IMR-90 (cell line): ENCODE measurements around the gene NAA80. TPM values are rescaled to one million over a fixed set of nuclear protein-coding genes. Genes with fewer than 3 reads are reported as not detected.

ENCODE experiments used
- ATAC-seq: fragments of 200-7000 bp; cut with Tn5 transposase; 2 replicates; pipeline ENCODE4 v1.9.1; 2020; ENCODE audit warnings: low read depth, mild to moderate bottlenecking, moderate library complexity
- BruUV-seq: library from RNA; stranded (reverse); fragments of 400-500 nt; replicated peaks from 2 replicates; lab custom pipeline; 2021; lab: Mats Ljungman, UMichigan
- CTCF ChIA-PET: fragments of 300-600 bp; formaldehyde crosslinking; extraction: SDS; loops from one replicate; lab custom pipeline; 2021; ENCODE audit warnings: antibody characterized with exemption; lab: Yijun Ruan, JAX
- POLR2A ChIA-PET: fragments of 300-600 bp; sonication (Branson Sonifier 250); formaldehyde crosslinking; loops from one replicate; lab custom pipeline; 2022; ENCODE audit warnings: antibody characterized with exemption; ENCODE audit not compliant: unreplicated experiment; lab: Charles Lee
- DNase-seq: peaks from one replicate; pipeline ENCODE4 v3.0.0; 2013
- H2AFZ ChIP-seq: replicated peaks from 2 replicates; pipeline ENCODE3; 2013; ENCODE audit warnings: low read length, mild to moderate bottlenecking; ENCODE audit not compliant: poor library complexity
- H2AK5ac ChIP-seq: 2 replicates; pipeline ENCODE4 v1.6.1; 2013; ENCODE audit warnings: low read depth, low read length, inconsistent platforms
- H2AK9ac ChIP-seq: replicated peaks from 2 replicates; pipeline ENCODE3; 2013; ENCODE audit warnings: mild to moderate bottlenecking, low read depth, low read length, moderate library complexity; ENCODE audit not compliant: poor library complexity
- H2BK120ac ChIP-seq: 2 replicates; pipeline ENCODE4 v1.6.1; 2013; ENCODE audit warnings: low read depth, low read length, inconsistent platforms
- H2BK15ac ChIP-seq: 3 replicates; pipeline ENCODE4 v1.6.1; 2013; ENCODE audit warnings: low read depth, low read length, inconsistent platforms
- H2BK20ac ChIP-seq: 2 replicates; pipeline ENCODE4 v1.6.1; 2013; ENCODE audit warnings: low read depth, mild to moderate bottlenecking, inconsistent platforms, low read length, moderate library complexity
- H2BK5ac ChIP-seq: 2 replicates; pipeline ENCODE4 v1.6.1; 2013; ENCODE audit warnings: mild to moderate bottlenecking, low read depth, low read length, inconsistent platforms; ENCODE audit not compliant: poor library complexity, severe bottlenecking
- H3K14ac ChIP-seq: replicated peaks from 2 replicates; pipeline ENCODE4 v1.6.1; 2013; ENCODE audit warnings: low read depth, low read length, inconsistent platforms
- H3K18ac ChIP-seq: 2 replicates; pipeline ENCODE4 v1.6.1; 2013; ENCODE audit warnings: low read depth, low read length, control low read depth
- H3K23ac ChIP-seq: 2 replicates; pipeline ENCODE4 v1.6.1; 2013; ENCODE audit warnings: low read depth, low read length, inconsistent platforms
- H3K27ac ChIP-seq: 2 replicates; pipeline ENCODE4 v1.5.1; 2013; ENCODE audit warnings: mild to moderate bottlenecking, control low read depth, low read length; ENCODE audit not compliant: insufficient read depth
- H3K27me3 ChIP-seq: 2 replicates; pipeline ENCODE4 v1.6.1; 2013; ENCODE audit warnings: low read length; ENCODE audit not compliant: control insufficient read depth, insufficient read depth
- H3K36me3 ChIP-seq: 2 replicates; pipeline ENCODE4 v1.6.1; 2013; ENCODE audit warnings: low read length, mixed read lengths; ENCODE audit not compliant: control insufficient read depth, insufficient read depth
- H3K4ac ChIP-seq: 2 replicates; pipeline ENCODE4 v1.6.1; 2013; ENCODE audit warnings: low read depth, low read length, inconsistent platforms
- H3K4me1 ChIP-seq: 2 replicates; pipeline ENCODE4 v1.6.1; 2013; ENCODE audit warnings: low read length, mixed read lengths; ENCODE audit not compliant: control insufficient read depth, insufficient read depth
- H3K4me2 ChIP-seq: 2 replicates; pipeline ENCODE4 v1.6.1; 2013; ENCODE audit warnings: low read depth, mild to moderate bottlenecking, control low read depth, low read length, moderate library complexity
- H3K4me3 ChIP-seq: 2 replicates; pipeline ENCODE4 v1.5.1; 2013; ENCODE audit warnings: low read depth, mild to moderate bottlenecking, control low read depth, low read length, moderate library complexity; ENCODE audit not compliant: insufficient read depth
- H3K56ac ChIP-seq: 2 replicates; pipeline ENCODE4 v1.6.1; 2013; ENCODE audit warnings: low read length, inconsistent platforms; ENCODE audit not compliant: insufficient read depth; ENCODE audit errors: extremely low read depth
- H3K79me1 ChIP-seq, 2 experiments: 2 replicates each; pipeline ENCODE4 v1.6.1; 2013; ENCODE audit warnings: low read length in 2 of 2, inconsistent platforms in 1 of 2, low read depth in 1 of 2
- H3K9ac ChIP-seq: 2 replicates; pipeline ENCODE4 v1.6.1; 2013; ENCODE audit warnings: low read depth, low read length, control low read depth
- H3K9me1 ChIP-seq: 2 replicates; pipeline ENCODE4 v1.6.1; 2013; ENCODE audit warnings: low read length, inconsistent platforms; ENCODE audit not compliant: insufficient read depth
- H3K9me3 ChIP-seq: 2 replicates; pipeline ENCODE4 v1.6.1; 2013; ENCODE audit warnings: low read length; ENCODE audit not compliant: control insufficient read depth, insufficient read depth
- H4K20me1 ChIP-seq: 2 replicates; pipeline ENCODE4 v1.6.1; 2013; ENCODE audit warnings: low read length, inconsistent platforms; ENCODE audit not compliant: insufficient read depth
- H4K5ac ChIP-seq: 2 replicates; pipeline ENCODE4 v1.6.1; 2013; ENCODE audit warnings: mild to moderate bottlenecking, low read depth, low read length, control low read depth
- H4K8ac ChIP-seq, 2 experiments: 2 replicates each; pipeline ENCODE4 v1.6.1; 2013; ENCODE audit warnings: low read depth in 2 of 2, low read length in 2 of 2, control low read depth in 1 of 2, inconsistent platforms in 1 of 2
- H4K91ac ChIP-seq: 2 replicates; pipeline ENCODE4 v1.6.1; 2013; ENCODE audit warnings: low read depth, low read length, inconsistent platforms; ENCODE audit not compliant: insufficient read depth
- CHD1 ChIP-seq: IDR thresholded peaks from 2 replicates; pipeline ENCODE4 v1.6.1; 2012; ENCODE audit warnings: low read depth, low read length, improper control_type of control experiment
- FOS ChIP-seq: fragments of 150-350 bp; IDR thresholded peaks from 2 replicates; pipeline ENCODE4 v1.6.1; 2016; ENCODE audit warnings: low read depth, low read length
- MAFK ChIP-seq: IDR thresholded peaks from 2 replicates; pipeline ENCODE4 v1.6.1; 2012; ENCODE audit warnings: low read depth, low read length, improper control_type of control experiment
- MAZ ChIP-seq: IDR thresholded peaks from 2 replicates; pipeline ENCODE4 v1.6.1; 2012; ENCODE audit warnings: low read depth, mild to moderate bottlenecking, low read length, improper control_type of control experiment, moderate library complexity, borderline replicate concordance
- MXI1 ChIP-seq: IDR thresholded peaks from 2 replicates; pipeline ENCODE4 v1.6.1; 2012; ENCODE audit warnings: low read depth, mild to moderate bottlenecking, low read length, moderate library complexity, borderline replicate concordance
- POLR2A ChIP-seq: IDR thresholded peaks from 2 replicates; pipeline ENCODE4 v1.6.1; 2012; ENCODE audit warnings: mild to moderate bottlenecking, low read depth, low read length
- RAD21 ChIP-seq: IDR thresholded peaks from 2 replicates; pipeline ENCODE4 v1.6.1; 2012; ENCODE audit warnings: low read length, improper control_type of control experiment
- RCOR1 ChIP-seq: IDR thresholded peaks from 2 replicates; pipeline ENCODE4 v1.6.1; 2012; ENCODE audit warnings: mild to moderate bottlenecking, low read length, improper control_type of control experiment; ENCODE audit not compliant: insufficient replicate concordance
- RFX5 ChIP-seq: IDR thresholded peaks from 2 replicates; pipeline ENCODE4 v1.8.0; 2012; ENCODE audit warnings: low read depth, mild to moderate bottlenecking, low read length, moderate library complexity
- SMC3 ChIP-seq: fragments of 150-350 bp; IDR thresholded peaks from 2 replicates; pipeline ENCODE4 v1.6.1; 2016; ENCODE audit warnings: low read depth, mild to moderate bottlenecking, antibody characterized with exemption, low read length, moderate library complexity
- WGBS, 2 experiments: methylation state at CpG; one replicate each; pipeline versions ENCODE4 v1.1.5 to v1.1.7; 2013; ENCODE audit warnings: missing lambda C conversion rate in 2 of 2; ENCODE audit not compliant: insufficient read length in 1 of 2; ENCODE audit errors: extremely low coverage in 2 of 2; 5-methylcytosine and 5-hydroxymethylcytosine counted together
- dilution Hi-C: fragments of 300-500 bp; cut with HindIII; formaldehyde crosslinking; loops from one replicate; pipeline ENCODE4 v1.14.3; 2018; ENCODE audit warnings: low sequenced_read_pairs; ENCODE audit not compliant: unreplicated experiment
- in situ Hi-C: fragments of 300-500 bp; cut with MboI; formaldehyde crosslinking; loops from 3 replicates; pipeline ENCODE4 v1.14.3; 2019; ENCODE audit warnings: low sequenced_read_pairs, inconsistent platforms, mixed read lengths
- intact Hi-C: fragments of 100-400 bp; cut with micrococcal nuclease; formaldehyde crosslinking; loops from 2 replicates; pipeline ENCODE4 v1.10.0; 2022
- polyA plus RNA-seq, 3 experiments: library from polyadenylated mRNA; depleted of rRNA; stranded (reverse); fragments of >200 nt; gene quantifications; 2 replicates each; pipeline ENCODE4 v1.2.3, GENCODE V29; 2012; ENCODE audit warnings: low replicate concordance in 1 of 3
- total RNA-seq: library from RNA; depleted of rRNA; stranded (reverse); fragments of >200 nt; gene quantifications from 2 replicates; pipeline ENCODE4 v1.2.3, GENCODE V29; 2012
- TF ChIP-seq, protein P1 (sequence below): fragments of 150-350 bp; IDR thresholded peaks from 2 replicates; pipeline ENCODE4 v1.6.1; 2017; ENCODE audit warnings: mild to moderate bottlenecking, antibody characterized with exemption, low read length, low read depth
- TF ChIP-seq, protein P2 (sequence below): fragments of 150-350 bp; IDR thresholded peaks from 2 replicates; pipeline ENCODE4 v1.6.1; 2016; ENCODE audit warnings: low read depth, mild to moderate bottlenecking, low read length, moderate library complexity, borderline replicate concordance

NAA80 gene
- total and polyA plus RNA-seq, 2 of the 4 experiments (the other 2 are of a cell fraction): 5.0 to 14.4 TPM

DNA sequence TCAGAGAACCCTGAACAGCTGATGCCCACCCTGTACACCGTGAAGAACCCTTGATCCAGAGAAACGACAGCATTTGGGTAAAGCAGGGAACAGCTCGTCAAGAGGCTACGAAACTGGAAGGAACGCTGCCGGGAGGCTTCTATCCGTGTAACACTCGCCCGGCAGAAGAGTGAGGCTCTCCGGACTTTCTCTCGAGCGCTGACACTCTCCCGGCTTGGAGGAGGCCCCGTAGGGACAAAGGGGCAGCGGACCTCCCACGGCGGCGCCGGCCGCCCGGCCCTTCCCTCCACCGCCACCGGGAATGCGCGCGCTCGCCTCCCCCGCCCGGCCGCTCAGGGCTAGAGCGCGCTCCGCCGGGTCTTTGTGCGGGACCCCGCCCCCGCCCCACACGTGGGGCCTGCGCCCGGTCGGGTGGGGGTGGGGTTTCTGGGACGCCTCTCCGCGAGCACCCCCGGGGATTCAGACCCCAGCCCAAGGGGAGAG, 21.7 kb upstream of the NAA80 start (continued):
- TF ChIP-seq SMC3: no peak

DNA sequence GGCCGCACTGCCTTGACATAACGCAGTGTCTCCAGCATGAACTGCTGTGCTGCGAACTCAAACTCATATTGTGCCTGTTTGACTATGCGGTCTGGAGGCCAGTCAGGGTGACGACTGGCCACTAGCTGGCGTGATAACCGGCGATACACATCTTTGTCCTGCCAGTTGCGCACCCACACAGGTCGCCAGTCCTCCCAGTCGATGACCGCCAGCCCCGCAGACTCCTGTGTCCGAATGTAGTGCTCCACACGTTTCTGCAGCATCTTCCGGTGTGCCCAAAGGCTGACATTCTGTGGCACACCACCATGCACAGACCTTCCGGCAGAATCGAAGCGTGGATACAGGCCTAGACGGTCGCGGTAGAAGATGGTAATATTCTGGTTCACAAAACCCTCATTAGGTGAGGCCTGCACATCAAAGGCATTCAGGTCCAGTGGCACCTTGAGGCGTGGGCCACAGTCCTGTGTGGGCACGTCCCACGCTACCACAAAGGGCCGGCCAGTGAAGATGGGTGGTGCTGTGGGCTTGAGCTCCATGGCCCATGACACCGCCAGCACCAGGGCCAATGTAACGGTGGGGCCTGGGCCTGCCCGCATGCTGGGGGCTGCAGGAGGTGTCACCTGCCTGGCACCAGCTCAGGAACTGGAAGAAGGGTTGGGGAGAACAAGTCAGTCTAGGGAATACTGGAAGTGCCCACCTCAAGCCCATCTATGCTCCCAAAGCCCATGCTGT, 20.9 kb upstream of the NAA80 start:
- H3K4me2 ChIP-seq: peak overlapping the region; percentile 96
- H3K4ac ChIP-seq: peak overlapping the region; percentile 87
- no peak overlapping the region for H4K5ac ChIP-seq
- dilution Hi-C loops (no loop called here), intact Hi-C loops (loop anchor here (5.0 kb wide), 1 partner anchor 58 kb away; no protein-coding TSS in a partner anchor), in situ Hi-C loops (no loop called here)
- no peak overlapping the region for H2BK120ac ChIP-seq
- peak overlapping the region; percentile 58 for H3K4me3 ChIP-seq
- peak overlapping the region; percentile 20 to 74; a peak in 1 of 4 replicates for H4K8ac ChIP-seq
- POLR2A ChIA-PET: no interaction called here
- no peak overlapping the region for H3K18ac ChIP-seq
- TSS peak; percentile 64 for BruUV-seq
- 80% methylated on average over 27 of the region's 29 CpGs; no CpG with 5 or more reads in 1 of the 2 experiments for WGBS, 2 experiments
- peaks cover 16% of the 10 kb centered on the region; the same call in 1 of the 2 replicates for H4K20me1 ChIP-seq
- DNase-seq (no peak), ATAC-seq (no peak)
- H3K4me1 ChIP-seq: peaks cover 25% of the 10 kb centered on the region
- no peaks in the 10 kb centered on the region for H3K27me3 ChIP-seq
- no peak overlapping the region for H2BK5ac ChIP-seq
- peaks cover 38% of the 10 kb centered on the region for H3K36me3 ChIP-seq
- H3K27ac ChIP-seq: peak overlapping the region; percentile 98
- H3K9me1 ChIP-seq: peaks cover 22% of the 10 kb centered on the region
- no peak overlapping the region; the same call in 1 of the 2 replicates for H3K56ac ChIP-seq
- CTCF ChIA-PET: no interaction called here
- no peak overlapping the region for H2BK20ac ChIP-seq
- no peak overlapping the region for H2AFZ ChIP-seq
- H3K79me1 ChIP-seq: peaks cover 29 to 59% of the 10 kb centered on the region in 2 experiments
- peak overlapping the region; percentile 32 for H3K23ac ChIP-seq
- H4K91ac ChIP-seq: peak overlapping the region; percentile 5; the same call in 1 of the 2 replicates
- peak overlapping the region; percentile 37; the same call in 1 of the 2 replicates for H2AK5ac ChIP-seq
- no peaks in the 10 kb centered on the region for H3K9me3 ChIP-seq
- H3K9ac ChIP-seq: peak overlapping the region; percentile 87
- H3K14ac ChIP-seq: 0 out of 2 replicates have a peak overlapping the region, but pooled peaks have one; percentile 8
- peak overlapping the region; percentile 91 for H2AK9ac ChIP-seq
- H2BK15ac ChIP-seq: no peak overlapping the region
- TF ChIP-seq, protein P1, sequence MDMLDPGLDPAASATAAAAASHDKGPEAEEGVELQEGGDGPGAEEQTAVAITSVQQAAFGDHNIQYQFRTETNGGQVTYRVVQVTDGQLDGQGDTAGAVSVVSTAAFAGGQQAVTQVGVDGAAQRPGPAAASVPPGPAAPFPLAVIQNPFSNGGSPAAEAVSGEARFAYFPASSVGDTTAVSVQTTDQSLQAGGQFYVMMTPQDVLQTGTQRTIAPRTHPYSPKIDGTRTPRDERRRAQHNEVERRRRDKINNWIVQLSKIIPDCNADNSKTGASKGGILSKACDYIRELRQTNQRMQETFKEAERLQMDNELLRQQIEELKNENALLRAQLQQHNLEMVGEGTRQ: no peak
- TF ChIP-seq RAD21 (no peak), RFX5 (no peak), POLR2A (no peak), MAZ (no peak), SMC3 (no peak), FOS (no peak), MAFK (no peak), RCOR1 (no peak), MXI1 (no peak), CHD1 (no peak)
- TF ChIP-seq, protein P2, sequence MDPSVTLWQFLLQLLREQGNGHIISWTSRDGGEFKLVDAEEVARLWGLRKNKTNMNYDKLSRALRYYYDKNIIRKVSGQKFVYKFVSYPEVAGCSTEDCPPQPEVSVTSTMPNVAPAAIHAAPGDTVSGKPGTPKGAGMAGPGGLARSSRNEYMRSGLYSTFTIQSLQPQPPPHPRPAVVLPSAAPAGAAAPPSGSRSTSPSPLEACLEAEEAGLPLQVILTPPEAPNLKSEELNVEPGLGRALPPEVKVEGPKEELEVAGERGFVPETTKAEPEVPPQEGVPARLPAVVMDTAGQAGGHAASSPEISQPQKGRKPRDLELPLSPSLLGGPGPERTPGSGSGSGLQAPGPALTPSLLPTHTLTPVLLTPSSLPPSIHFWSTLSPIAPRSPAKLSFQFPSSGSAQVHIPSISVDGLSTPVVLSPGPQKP: no peak
